ENCODE results near the gene CSGALNACT2.

CSGALNACT2 gene

GRCh38 chr10:43116596-43116995, 21.6 kb upstream of the CSGALNACT2 start:
- H3K4me1 ChIP-seq (ENCODE audit: control extremely low read depth in 1 of 4, control insufficient read depth in 4 of 4, insufficient read depth in 4 of 4, low read length in 3 of 4) = peaks cover 7 to 40% (median 23%) of the 10 kb centered on the region in 4 experiments
- H3K36me3 ChIP-seq (ENCODE audit: control insufficient read depth in 4 of 4, insufficient read depth in 4 of 4, low read length in 3 of 4) = no peaks in the 10 kb centered on the region
- no peak overlapping the region for H3K27ac ChIP-seq (ENCODE audit: insufficient read depth in 1 of 2, low read depth in 1 of 2, low read length in 2 of 2, poor library complexity in 1 of 2, severe bottlenecking in 2 of 2)
- no peak overlapping the region for H3K4me3 ChIP-seq (ENCODE audit: control insufficient read depth in 1 of 7, extremely low read depth in 1 of 7, insufficient read depth in 4 of 7, low read depth in 2 of 7, low read length in 6 of 7)
- H3K9me3 ChIP-seq (ENCODE audit: control extremely low read depth in 1 of 5, control insufficient read depth in 4 of 5, insufficient read depth in 2 of 5, low read depth in 1 of 5, low read length in 4 of 5) = no peaks in the 10 kb centered on the region
- POLR2A ChIA-PET = no interaction called here
- no peaks in the 10 kb centered on the region for H3K27me3 ChIP-seq (replicated peaks in 2 of 5; ENCODE audit: control insufficient read depth in 4 of 5, insufficient read depth in 5 of 5, low read length in 4 of 5)
- no peak for DNase-seq
- CTCF ChIA-PET = interaction anchor here (1.2 to 1.8 kb wide), 2 partner anchors 14 to 23 kb away, joined by 5 to 6 read pairs; no protein-coding TSS in a partner anchor
- 100% methylated on average over 5 of the region's 10 CpGs for WGBS (ENCODE audit: insufficient coverage)

- no peaks in the 10 kb centered on the region for H3K36me3 ChIP-seq (ENCODE audit: control insufficient read depth in 4 of 4, insufficient read depth in 4 of 4, low read length in 3 of 4)
- ChIA-PET POLR2A (interaction anchor here (0.6 kb wide), 1 partner anchor 242 kb away, joined by 3 read pairs; no protein-coding TSS in a partner anchor), CTCF (interaction anchor here (1.8 kb wide), 1 partner anchor 13 kb away, joined by 6 read pairs; no protein-coding TSS in a partner anchor)
- H3K27ac ChIP-seq (ENCODE audit: insufficient read depth in 1 of 2, low read depth in 1 of 2, low read length in 2 of 2, poor library complexity in 1 of 2, severe bottlenecking in 2 of 2) = no peak overlapping the region
- 97% methylated on average over 8 of the region's 9 CpGs for WGBS (ENCODE audit: insufficient coverage)
- DNase-seq = no peak
- H3K4me1 ChIP-seq (ENCODE audit: control extremely low read depth in 1 of 4, control insufficient read depth in 4 of 4, insufficient read depth in 4 of 4, low read length in 3 of 4) = peaks cover 7 to 46% (median 29%) of the 10 kb centered on the region in 4 experiments
- no peaks in the 10 kb centered on the region for H3K27me3 ChIP-seq (replicated peaks in 2 of 5; ENCODE audit: control insufficient read depth in 4 of 5, insufficient read depth in 5 of 5, low read length in 4 of 5)
- no peak overlapping the region for H3K4me3 ChIP-seq (ENCODE audit: control insufficient read depth in 1 of 7, extremely low read depth in 1 of 7, insufficient read depth in 4 of 7, low read depth in 2 of 7, low read length in 6 of 7)
- no peaks in the 10 kb centered on the region for H3K9me3 ChIP-seq (ENCODE audit: control extremely low read depth in 1 of 5, control insufficient read depth in 4 of 5, insufficient read depth in 2 of 5, low read depth in 1 of 5, low read length in 4 of 5)
These were observed 21.0 kb upstream of the CSGALNACT2 start for GRCh38 chr10:43117031-43117776.

- 92% methylated on average over 18 of the region's 18 CpGs for WGBS (ENCODE audit: insufficient coverage)
- no peak for DNase-seq
- CTCF ChIA-PET = interaction anchor here (0.6 to 1.8 kb wide), 3 partner anchors 12 to 284 kb away, joined by 3 to 6 read pairs (median 3); no protein-coding TSS in a partner anchor
- POLR2A ChIA-PET = no interaction called here
- Histone ChIP-seq H3K4me3 (ENCODE audit: control insufficient read depth in 1 of 7, extremely low read depth in 1 of 7, insufficient read depth in 4 of 7, low read depth in 2 of 7, low read length in 6 of 7) (no peak overlapping the region), H3K27me3 (replicated peaks in 2 of 5; ENCODE audit: control insufficient read depth in 4 of 5, insufficient read depth in 5 of 5, low read length in 4 of 5) (no peaks in the 10 kb centered on the region), H3K27ac (ENCODE audit: insufficient read depth in 1 of 2, low read depth in 1 of 2, low read length in 2 of 2, poor library complexity in 1 of 2, severe bottlenecking in 2 of 2) (no peak overlapping the region), H3K4me1 (ENCODE audit: control extremely low read depth in 1 of 4, control insufficient read depth in 4 of 4, insufficient read depth in 4 of 4, low read length in 3 of 4) (peaks cover 10 to 54% (median 36%) of the 10 kb centered on the region in 4 experiments), H3K9me3 (ENCODE audit: control extremely low read depth in 1 of 5, control insufficient read depth in 4 of 5, insufficient read depth in 2 of 5, low read depth in 1 of 5, low read length in 4 of 5) (no peaks in the 10 kb centered on the region), H3K36me3 (ENCODE audit: control insufficient read depth in 4 of 4, insufficient read depth in 4 of 4, low read length in 3 of 4) (no peaks in the 10 kb centered on the region)
These were observed 20.3 kb upstream of the CSGALNACT2 start for GRCh38 chr10:43117777-43118583.

GRCh38 chr10:43118631-43119415, 19.4 kb upstream of the CSGALNACT2 start:
- ChIA-PET POLR2A (no interaction called here), CTCF (interaction anchor here (0.6 to 1.8 kb wide), 3 partner anchors 11 to 285 kb away, joined by 3 to 6 read pairs (median 3); no protein-coding TSS in a partner anchor)
- Histone ChIP-seq H3K27me3 (replicated peaks in 2 of 5; ENCODE audit: control insufficient read depth in 4 of 5, insufficient read depth in 5 of 5, low read length in 4 of 5) (no peaks in the 10 kb centered on the region), H3K4me3 (ENCODE audit: control insufficient read depth in 1 of 7, extremely low read depth in 1 of 7, insufficient read depth in 4 of 7, low read depth in 2 of 7, low read length in 6 of 7) (no peak overlapping the region), H3K27ac (ENCODE audit: insufficient read depth in 1 of 2, low read depth in 1 of 2, low read length in 2 of 2, poor library complexity in 1 of 2, severe bottlenecking in 2 of 2) (no peak overlapping the region), H3K9me3 (ENCODE audit: control extremely low read depth in 1 of 5, control insufficient read depth in 4 of 5, insufficient read depth in 2 of 5, low read depth in 1 of 5, low read length in 4 of 5) (no peaks in the 10 kb centered on the region), H3K36me3 (ENCODE audit: control insufficient read depth in 4 of 4, insufficient read depth in 4 of 4, low read length in 3 of 4) (no peaks in the 10 kb centered on the region), H3K4me1 (ENCODE audit: control extremely low read depth in 1 of 4, control insufficient read depth in 4 of 4, insufficient read depth in 4 of 4, low read length in 3 of 4) (peaks cover 10 to 55% (median 40%) of the 10 kb centered on the region in 4 experiments)
- no peak for DNase-seq
- WGBS (ENCODE audit: insufficient coverage) = 89% methylated on average over 17 of the region's 19 CpGs

- Histone ChIP-seq H3K36me3 (ENCODE audit: control insufficient read depth in 4 of 4, insufficient read depth in 4 of 4, low read length in 3 of 4) (no peaks in the 10 kb centered on the region), H3K27ac (ENCODE audit: insufficient read depth in 1 of 2, low read depth in 1 of 2, low read length in 2 of 2, poor library complexity in 1 of 2, severe bottlenecking in 2 of 2) (no peak overlapping the region), H3K27me3 (replicated peaks in 2 of 5; ENCODE audit: control insufficient read depth in 4 of 5, insufficient read depth in 5 of 5, low read length in 4 of 5) (no peaks in the 10 kb centered on the region), H3K9me3 (ENCODE audit: control extremely low read depth in 1 of 5, control insufficient read depth in 4 of 5, insufficient read depth in 2 of 5, low read depth in 1 of 5, low read length in 4 of 5) (no peaks in the 10 kb centered on the region), H3K4me3 (ENCODE audit: control insufficient read depth in 1 of 7, extremely low read depth in 1 of 7, insufficient read depth in 4 of 7, low read depth in 2 of 7, low read length in 6 of 7) (no peak overlapping the region), H3K4me1 (ENCODE audit: control extremely low read depth in 1 of 4, control insufficient read depth in 4 of 4, insufficient read depth in 4 of 4, low read length in 3 of 4) (peaks cover 10 to 55% (median 41%) of the 10 kb centered on the region in 4 experiments)
- CTCF ChIA-PET = interaction anchor here (1.4 to 3.9 kb wide), 5 partner anchors 8 to 37 kb away, joined by 3 to 31 read pairs (median 6); partner anchors contain the start of gene CSGALNACT2
- WGBS (ENCODE audit: insufficient coverage) = 94% methylated on average over 27 of the region's 31 CpGs
- no peak for DNase-seq
- POLR2A ChIA-PET = interaction anchor here (2.6 kb wide), 1 partner anchor 19 kb away, joined by 26 read pairs; the partner anchor contains the start of gene CSGALNACT2
These were observed 18.7 kb upstream of the CSGALNACT2 start for GRCh38 chr10:43119416-43120115.

Measured in common myeloid progenitor, CD34-positive (primary cell).